GM21576 (cell line): Measurements from ENCODE around the gene FPR3.
"Not testable (repeated sequence)": the region's sequence is repeated elsewhere in the genome, so short reads cannot be mapped to it uniquely, and the experiment has no call there.

ENCODE experiments used
- ATAC-seq: cut with Tn5 transposase; IDR thresholded peaks from one replicate; pipeline ENCODE4 v1.9.1; 2021; ENCODE audit warnings: mild to moderate bottlenecking, moderate library complexity; ENCODE audit not compliant: unreplicated experiment

Gene FPR3

DNA sequence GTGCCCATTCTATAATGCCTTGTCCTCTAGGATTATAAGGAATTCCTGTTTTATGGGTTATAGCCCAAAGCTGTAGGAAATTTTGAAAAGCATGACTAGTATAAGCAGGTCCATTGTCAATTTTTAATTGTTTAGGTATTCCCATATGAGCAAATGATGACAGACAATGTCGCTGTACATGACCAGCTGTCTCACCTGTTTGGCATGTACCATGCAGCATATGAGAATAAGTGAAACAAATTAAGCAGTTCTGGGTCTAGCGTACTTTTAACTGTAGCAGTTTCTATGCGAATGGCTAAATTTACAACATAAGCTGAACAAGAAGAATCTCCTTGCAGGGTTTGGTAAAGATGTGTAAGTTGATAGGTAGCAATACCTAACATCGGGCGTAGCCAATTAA lies 11.6 kb downstream of the FPR3 start:
- ATAC-seq = not testable (repeated sequence)

DNA sequence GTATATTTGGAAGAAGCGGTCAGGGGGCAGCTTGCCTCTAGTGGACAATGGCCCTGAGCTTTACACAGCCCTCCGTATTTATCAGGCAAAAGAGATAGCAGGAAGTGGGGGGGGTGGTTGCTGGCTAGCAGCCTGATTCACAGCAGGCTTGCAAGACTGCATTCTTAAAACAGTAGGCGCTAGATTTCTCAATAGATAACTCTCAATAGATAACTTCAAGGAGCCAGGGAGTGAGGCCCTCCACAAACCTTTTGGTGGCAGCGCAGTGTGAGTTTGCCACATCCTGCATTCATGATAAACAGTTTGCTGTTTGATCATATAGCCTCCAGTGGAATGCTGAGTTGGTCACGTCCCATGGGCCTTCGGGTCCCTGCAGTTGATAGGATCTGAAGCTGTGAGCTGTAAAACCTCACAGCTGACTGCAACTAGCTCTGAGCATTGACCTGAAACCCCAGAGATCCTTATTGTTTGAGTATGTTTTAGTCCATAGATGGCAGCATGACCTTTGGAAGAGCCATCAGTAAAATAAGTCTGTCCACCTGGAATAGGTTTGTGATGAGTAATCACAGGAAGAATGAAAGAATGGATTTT lies 12.2 kb downstream of the FPR3 start:
- no peak for ATAC-seq

DNA sequence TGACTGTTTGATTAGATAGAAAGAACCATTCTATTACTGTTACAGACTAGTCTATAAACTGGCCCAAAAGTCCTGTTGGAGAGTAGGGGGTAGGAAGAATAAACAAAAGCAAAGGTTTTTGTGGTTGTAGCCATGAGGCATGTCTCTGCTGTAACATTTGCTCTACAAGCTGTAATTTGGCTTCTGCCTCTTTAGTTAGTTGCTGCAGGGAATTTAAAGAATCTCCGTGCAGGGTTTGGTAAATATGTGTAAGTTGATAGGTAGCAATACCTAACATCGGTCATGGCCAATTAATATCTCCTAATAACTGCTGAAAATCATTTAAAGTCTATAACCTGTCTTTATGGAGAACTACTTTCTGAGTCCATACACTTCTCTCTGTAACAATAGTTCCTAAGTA lies 13.0 kb downstream of the FPR3 start:
- ATAC-seq = no peak

DNA sequence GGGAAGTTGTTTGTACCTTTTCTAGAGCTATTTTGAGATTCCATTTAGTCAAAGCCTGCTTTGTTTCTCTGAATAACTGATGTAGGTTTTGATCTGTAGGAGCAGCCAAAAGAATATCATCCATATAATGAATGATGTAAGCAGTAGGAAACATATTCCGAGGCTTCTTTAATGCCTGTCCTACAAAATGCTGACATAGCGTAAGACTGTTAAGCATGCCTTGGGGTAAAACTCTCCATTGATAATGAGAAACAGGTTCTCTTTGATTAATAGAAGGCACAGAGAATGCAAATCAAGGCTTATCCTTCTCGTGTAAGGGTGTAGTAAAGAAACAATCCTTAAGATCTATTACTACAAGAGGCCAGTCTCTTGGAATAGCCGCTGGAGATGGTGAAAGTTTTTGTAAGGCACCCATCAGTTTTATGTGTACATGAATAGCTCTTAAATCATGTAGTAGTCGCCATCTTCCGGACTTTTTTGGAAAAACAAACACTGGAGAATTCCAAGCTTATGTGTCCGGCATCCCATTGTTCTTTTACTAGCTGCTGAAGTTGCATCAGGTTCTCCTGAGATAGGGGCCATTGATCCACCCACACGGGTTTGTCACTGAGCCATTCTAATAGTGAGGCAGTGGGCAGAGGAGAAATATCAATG lies 13.5 kb downstream of the FPR3 start:
- ATAC-seq = no peak

DNA sequence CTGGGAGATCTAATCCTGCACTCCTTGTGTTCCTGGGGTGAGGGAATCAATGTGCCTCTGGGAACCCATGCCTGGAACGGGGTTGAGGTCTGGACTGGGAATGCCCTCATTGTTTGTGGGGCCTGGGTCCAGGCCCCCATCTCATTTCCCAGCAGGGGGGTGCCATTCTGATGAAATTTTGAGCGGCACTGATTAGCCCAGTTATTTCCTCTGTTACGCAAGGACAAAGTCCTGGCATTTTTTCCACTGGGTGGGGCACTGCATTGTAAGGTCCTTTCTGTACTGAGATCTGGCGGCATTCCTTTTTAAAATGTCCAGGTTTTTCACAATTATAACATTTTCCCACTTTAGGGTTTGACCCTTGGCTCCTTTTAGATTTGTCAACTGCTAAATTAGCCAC lies 14.8 kb downstream of the FPR3 start:
- no peak for ATAC-seq

DNA sequence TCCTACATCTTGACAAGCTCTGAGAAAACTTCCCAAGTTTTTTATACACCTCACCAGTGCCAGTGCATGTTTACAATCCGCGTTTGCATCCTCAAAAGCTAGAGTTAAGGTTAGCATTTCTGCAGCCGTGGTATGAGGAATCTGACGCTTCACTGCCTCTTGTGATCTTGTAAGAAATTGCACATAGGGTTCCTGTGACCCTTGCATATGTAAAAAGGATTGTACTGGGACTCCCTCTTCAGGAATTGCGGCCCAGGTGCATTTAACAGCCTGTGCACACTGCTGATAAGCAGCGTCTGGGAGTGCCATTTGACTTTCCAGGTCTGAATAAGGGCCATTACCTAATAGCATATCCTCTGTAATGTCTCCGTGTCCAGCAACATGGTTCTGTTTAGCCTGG lies 15.3 kb downstream of the FPR3 start:
- ATAC-seq = no peak

DNA sequence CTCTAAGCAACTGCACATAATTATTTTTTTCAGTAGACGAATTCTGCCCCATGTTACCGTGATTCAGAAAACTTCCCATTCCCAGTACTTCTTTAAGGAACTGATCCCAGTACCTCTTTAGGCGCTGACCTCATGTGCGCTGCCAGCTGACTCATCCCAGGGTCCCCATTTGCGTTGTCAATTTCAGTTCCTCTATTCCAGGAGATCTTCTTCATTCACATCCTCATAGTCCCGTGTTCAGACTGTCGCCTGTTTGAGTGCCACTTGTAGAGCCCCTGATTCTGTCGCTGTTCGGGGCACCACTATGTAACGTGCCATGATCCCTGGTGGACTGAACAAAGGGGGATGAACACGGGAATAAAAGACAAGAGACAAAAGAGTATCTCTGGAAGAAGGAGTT lies 16.4 kb downstream of the FPR3 start:
- no peak for ATAC-seq

DNA sequence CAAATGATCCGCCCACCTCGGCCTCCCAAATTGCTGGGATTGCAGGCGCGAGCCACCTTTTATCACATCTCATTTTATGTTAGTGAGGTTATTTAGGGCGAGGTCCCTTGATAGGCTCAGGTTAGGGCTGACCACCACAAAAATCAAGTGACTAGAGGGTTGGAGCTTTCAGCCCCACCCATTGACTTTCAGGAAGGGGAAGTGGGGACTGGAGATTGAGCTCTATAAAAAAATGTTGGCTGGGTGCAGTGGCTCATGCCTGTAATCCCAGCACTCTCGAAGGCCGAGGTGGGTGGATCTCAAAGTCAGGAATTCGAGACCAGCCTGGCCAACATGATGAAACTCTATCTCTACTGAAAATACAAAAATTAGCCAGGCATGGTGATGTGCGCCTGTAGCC lies 20.1 kb downstream of the FPR3 start:
- no peak for ATAC-seq

DNA sequence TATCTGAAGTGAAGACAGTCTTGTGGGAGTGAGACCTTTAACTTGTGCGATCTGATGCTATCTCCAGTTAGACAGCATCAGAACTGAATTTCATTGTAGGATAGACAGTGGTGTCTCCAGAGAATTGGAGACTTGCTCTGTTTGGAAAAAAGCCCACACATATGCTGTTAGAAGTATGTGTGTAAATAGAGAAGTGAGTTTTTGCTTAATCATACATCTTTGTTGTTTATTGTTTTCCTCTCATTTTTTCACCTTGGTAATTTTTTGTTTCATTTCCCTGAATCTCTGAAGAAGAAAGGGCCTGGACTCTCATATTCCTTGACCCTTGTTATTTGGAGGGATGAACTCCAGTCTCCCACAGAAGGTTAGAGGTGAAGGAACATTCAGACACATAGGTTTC lies 21.8 kb downstream of the FPR3 start:
- no peak for ATAC-seq

DNA sequence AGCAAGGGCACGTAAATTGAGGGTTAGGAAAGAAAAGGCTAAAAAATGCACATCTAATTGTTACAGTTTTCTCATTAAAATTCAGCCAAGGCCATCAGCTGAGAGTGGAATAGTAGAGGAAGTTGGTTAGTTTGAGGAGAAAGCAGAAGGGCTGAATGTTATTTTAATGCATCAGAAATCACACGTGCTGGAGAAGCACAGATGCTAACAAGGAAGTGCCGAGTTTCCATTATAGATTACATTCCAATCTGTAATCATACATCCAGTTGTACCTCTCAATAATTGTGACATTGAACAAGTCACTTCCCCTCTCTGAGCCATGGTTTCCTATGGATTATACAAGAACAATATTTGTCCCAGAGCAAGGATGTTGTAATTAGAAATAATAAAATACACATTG lies 25.1 kb downstream of the FPR3 start:
- no peak for ATAC-seq

DNA sequence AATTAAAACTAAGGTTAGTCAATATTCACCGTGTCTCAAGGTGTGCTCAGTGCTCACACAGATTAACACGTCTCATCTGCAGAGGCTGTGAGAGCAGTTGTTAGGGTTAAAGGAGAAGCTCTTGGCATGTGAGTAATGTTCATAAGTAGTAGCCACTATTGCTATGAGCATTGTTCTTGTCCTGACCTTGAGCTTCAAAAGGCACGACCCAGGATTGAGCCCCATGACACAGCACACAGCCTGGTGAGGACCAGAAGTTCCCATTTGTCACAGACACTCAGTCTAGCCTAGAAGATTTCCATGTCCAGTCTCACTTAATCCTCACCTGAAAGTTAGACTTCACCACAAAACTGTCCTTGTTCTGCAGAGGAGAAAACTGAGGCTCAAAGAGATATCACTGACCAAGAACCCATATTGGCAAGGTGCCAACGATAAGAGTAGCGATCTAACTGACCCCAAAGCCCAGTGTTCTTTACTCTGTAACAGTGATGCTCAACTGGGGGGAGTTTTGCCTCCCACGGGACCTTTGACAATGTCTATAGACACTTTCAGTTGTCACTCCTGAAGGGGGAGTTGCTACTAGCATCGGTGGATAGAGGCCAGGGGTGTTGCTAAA lies 26.0 kb downstream of the FPR3 start:
- ATAC-seq = no peak

DNA sequence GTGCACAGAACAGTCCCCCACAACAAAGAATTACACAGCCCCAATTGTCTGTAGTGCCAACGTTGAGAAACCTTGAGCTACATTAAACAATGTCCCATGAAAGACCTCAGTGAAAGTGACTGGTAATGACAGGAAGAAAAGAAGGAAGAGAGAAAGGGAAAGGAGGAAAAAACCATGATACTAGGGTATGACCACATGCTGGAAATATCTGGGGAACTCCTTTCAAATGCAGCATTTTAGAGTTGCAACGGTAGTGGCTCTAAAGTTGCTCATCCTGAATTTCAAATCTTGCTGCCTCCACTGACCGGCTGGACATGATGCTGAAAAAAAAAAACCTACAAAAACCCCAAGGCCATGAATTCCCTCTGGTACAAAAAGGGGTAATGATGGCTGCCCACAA lies 26.5 kb downstream of the FPR3 start:
- ATAC-seq = no peak

DNA sequence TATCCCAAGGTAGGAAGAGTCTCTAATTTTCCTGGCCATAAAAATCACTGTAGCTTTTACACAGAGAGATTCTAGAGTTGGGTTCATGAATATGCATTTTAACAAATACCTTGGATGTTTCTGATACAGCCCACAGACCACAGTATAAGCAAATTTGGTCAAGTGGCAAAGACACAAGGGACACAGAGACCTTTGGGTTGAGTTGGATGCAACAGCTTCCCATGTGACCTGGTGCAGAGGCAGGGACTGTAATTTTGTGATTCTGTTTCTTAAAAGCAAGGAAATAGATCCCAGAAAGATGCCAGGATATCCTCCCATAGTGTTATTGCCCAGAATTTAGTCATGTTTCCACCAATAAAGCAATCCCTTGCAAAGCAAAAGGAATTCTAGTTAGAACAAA lies 27.0 kb downstream of the FPR3 start:
- ATAC-seq = no peak

DNA sequence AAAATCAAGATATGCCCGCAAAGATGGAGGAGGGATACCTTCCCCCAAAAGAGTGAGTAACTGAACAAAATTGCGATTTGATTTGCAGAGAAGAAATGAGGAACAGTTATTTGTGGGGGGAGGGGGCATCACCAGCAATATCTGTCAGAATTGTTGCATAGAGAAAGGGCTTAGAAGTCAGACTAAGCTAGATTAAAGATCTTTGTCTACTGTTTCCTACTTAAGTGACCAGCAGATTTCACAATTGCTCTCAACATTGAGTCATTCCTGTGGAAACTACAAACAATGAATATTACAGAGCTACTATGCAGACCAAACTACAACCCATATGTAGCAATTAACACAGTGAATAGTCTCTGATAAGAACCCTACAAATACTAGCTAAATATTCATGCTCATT lies 27.4 kb downstream of the FPR3 start:
- no peak for ATAC-seq

DNA sequence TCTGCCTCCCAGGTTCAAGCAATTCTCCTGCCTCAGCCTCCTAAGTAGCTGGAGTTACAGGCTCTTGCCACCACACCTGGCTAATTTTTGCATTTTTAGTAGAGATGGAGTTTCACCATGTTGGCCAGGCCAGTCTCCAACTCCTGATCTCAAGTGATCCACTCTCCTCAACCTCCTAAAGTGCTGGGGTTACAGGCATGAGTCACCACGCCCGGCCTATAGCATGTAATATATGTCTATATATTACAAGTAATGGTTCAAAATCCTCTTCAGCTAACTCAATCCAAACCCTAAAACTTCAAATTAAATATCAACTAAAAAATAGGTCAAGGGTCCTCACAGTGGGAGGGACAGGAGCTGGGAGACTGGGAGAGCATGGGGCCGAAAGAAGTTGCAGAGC lies 28.0 kb downstream of the FPR3 start:
- no peak for ATAC-seq

DNA sequence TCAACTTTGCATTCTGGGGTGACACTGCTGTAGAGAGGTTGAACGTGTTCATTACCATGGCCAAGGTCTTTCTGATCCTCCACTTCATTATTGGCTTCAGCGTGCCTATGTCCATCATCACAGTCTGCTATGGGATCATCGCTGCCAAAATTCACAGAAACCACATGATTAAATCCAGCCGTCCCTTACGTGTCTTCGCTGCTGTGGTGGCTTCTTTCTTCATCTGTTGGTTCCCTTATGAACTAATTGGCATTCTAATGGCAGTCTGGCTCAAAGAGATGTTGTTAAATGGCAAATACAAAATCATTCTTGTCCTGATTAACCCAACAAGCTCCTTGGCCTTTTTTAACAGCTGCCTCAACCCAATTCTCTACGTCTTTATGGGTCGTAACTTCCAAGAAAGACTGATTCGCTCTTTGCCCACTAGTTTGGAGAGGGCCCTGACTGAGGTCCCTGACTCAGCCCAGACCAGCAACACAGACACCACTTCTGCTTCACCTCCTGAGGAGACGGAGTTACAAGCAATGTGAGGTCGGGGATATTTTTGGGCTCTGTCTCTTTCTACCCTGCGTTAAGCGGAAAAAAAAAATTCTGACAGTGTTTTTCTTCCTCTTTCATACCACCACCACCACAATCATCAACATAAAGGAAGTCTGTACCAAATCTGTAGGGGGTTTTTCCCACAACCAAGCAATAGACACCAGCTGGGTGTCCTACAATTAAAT lies 29.5 kb downstream of the FPR3 start:
- no peak for ATAC-seq

DNA sequence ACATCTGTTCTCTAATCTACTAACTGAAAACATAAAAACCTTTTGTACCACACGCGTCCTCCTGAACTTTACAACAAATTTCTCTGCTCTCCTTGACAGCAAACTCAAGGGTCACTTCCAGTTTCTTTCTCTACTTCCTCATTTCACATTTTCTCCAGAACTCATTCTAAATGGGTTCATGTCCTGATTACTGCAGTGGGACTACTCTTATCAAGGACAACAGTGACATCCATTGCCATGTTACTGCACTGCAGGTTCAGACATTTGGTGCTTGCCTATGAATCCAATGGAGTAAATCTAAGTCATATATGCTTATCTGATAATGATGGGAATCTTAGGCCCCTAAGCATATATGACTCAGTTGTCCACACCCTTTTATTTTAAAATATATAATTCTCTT lies 35.3 kb downstream of the FPR3 start:
- no peak for ATAC-seq

DNA sequence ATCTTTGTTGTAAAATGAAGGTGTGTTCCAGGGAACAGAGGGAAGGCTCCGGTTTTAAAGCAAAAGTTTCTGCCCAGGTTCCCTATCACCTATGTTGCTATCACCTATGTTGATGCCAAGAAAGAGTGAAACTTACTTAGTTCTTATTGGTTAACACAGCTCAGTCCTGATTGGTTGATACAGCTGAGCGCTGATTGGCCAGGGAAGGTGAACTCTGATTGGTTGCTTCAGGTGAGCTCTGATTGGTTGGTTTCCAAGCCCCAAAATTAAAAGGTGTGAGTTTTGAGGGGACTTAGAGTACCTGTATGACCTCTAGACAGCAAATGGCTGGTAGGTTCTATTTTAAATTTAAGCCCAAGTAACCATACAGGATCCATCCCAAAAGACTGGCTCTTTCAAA lies 42.2 kb downstream of the FPR3 start:
- ATAC-seq = no peak

DNA sequence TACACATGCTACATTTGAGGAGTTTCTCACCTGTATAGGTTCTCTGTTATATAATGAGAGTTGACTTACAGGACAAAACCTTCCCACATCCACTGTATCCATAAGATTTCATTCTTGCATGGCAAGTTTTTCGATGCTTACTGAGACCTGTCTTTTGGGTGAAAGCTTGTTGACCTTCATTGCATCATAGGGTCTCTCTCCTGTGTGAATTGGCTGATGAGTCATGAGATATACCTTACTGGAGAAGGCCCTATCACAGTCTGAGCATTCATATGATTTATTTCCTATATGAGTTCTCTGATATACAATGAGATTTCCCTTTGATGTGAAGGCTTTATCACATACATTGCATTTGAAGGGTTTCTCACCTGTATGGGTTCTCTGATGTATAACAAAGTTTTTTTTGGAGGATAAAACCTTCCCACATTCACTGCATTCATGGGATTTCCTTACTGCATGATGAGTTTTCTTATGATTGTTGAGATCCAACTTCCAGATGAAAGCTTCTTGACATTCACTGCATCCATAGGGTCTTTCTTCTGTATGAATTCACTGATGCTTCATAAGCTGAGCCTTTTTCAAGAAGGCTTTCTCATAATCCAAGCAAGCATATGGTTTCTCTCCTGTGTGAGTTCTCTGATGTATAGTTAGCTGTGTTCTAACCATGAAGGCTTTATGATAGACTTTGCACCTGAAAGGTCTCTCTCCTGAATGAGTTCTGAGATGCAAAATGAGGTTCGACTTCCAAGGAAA lies 67.1 kb downstream of the FPR3 start:
- no peak for ATAC-seq

DNA sequence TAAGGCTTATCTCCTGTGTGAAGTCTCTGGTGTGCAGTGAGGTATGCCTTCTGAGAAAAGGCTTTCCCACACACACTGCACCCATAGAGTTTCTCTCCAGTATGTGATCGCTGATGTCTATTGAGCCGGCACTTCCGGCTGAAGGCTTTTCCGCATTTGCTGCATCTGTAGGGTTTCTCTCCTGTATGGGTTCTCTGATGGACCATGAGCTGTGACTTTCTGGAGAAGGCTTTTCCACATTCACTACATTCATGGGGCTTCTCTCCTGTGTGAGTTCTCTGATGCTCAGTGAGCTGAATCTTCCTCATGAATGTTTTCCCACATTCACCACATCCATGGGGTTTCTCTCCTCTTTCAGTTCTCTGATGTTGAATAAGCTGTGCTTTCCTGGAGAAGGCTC lies 78.1 kb downstream of the FPR3 start:
- no peak for ATAC-seq
